Spinal cord (tissue), 10 donors: ENCODE results near the gene CENPL. TPM values are rescaled to one million over a fixed set of nuclear protein-coding genes. Genes with fewer than 3 reads are reported as not detected.
"Not testable (repeated sequence)": the region's sequence is repeated elsewhere in the genome, so short reads cannot be mapped to it uniquely, and the experiment has no call there.

ENCODE experiments used
- DNase-seq, 6 donors: peaks; one replicate each; pipeline versions ENCODE4 v3.0.0 to v3.0.0-alpha.2; 2013 to 2015; ENCODE audit warnings: low spot score in 6 of 6, low read depth in 4 of 6
- H3K27ac ChIP-seq: one replicate; pipeline ENCODE4 v1.5.1; 2013; ENCODE audit warnings: low read depth, low read length, control low read depth
- H3K27me3 ChIP-seq: one replicate; pipeline ENCODE4 v1.6.1; 2013; ENCODE audit warnings: low read length; ENCODE audit not compliant: control insufficient read depth, insufficient read depth
- H3K36me3 ChIP-seq: one replicate; pipeline ENCODE4 v1.6.1; 2013; ENCODE audit warnings: low read length; ENCODE audit not compliant: control insufficient read depth, insufficient read depth
- H3K4me1 ChIP-seq: one replicate; pipeline ENCODE4 v1.6.1; 2013; ENCODE audit warnings: low read length; ENCODE audit not compliant: control insufficient read depth, insufficient read depth
- H3K4me3 ChIP-seq: one replicate; pipeline ENCODE4 v1.5.1; 2013; ENCODE audit warnings: low read depth, low read length, control low read depth
- H3K9me3 ChIP-seq: one replicate; pipeline ENCODE4 v1.6.1; 2013; ENCODE audit warnings: low read length; ENCODE audit not compliant: control insufficient read depth, insufficient read depth
- WGBS: methylation state at CpG from one replicate; pipeline ENCODE4 v1.1.5; 2013; ENCODE audit warnings: missing lambda C conversion rate; ENCODE audit not compliant: insufficient coverage; 5-methylcytosine and 5-hydroxymethylcytosine counted together
- polyA plus RNA-seq, 2 donors: library from polyadenylated mRNA; unstranded; fragments of 120-200 nt; gene quantifications; one replicate each; pipeline ENCODE4 v1.2.1, GENCODE V29; 2013; ENCODE audit not compliant: insufficient read length in 2 of 2
- small RNA-seq: library from RNA; depleted of rRNA; stranded (forward); fragments of <200 nt; gene quantifications from one replicate; pipeline ENCODE3, GENCODE V24; 2014; ENCODE audit warnings: low replicate concordance
- total RNA-seq, 2 donors: library from RNA; depleted of rRNA in 1 of 2; stranded (reverse); fragments of 120-200 nt in 1 of 2; fragments of >200 nt in 1 of 2; gene quantifications; one replicate each; pipeline versions ENCODE4 v1.2.3 to v1.2.4, GENCODE V29; 2013 to 2014
- donor health status: healthy.

CENPL gene
- total and polyA plus RNA-seq, 4 donors, result 7.1 to 19.6 (median 11.2) TPM

GRCh38 chr1:173768827-173769226 lies 55.9 kb downstream of the CENPL start:
- Histone ChIP-seq H3K4me1 (no peaks in the 10 kb centered on the region), H3K27me3 (no peaks in the 10 kb centered on the region)
- no CpG with 5 or more reads among the region's 3 CpGs for WGBS

GRCh38 chr1:173768206-173768605 lies 56.5 kb downstream of the CENPL start:
- Histone ChIP-seq H3K27me3 (no peaks in the 10 kb centered on the region), H3K4me3 (no peak overlapping the region), H3K36me3 (peaks cover 6% of the 10 kb centered on the region), H3K4me1 (no peaks in the 10 kb centered on the region), H3K27ac (no peak overlapping the region), H3K9me3 (peaks cover 4% of the 10 kb centered on the region)
- no CpG with 5 or more reads among the region's 2 CpGs for WGBS
- no peak for DNase-seq

More at GRCh38 chr1:173768827-173769226, 55.9 kb downstream of the CENPL start:
- no peak overlapping the region for H3K27ac ChIP-seq
- no peak for DNase-seq
- H3K36me3 ChIP-seq, result peaks cover 6% of the 10 kb centered on the region
- H3K4me3 ChIP-seq, result no peak overlapping the region
- peaks cover 4% of the 10 kb centered on the region for H3K9me3 ChIP-seq

GRCh38 chr1:173764331-173764730 lies 60.4 kb downstream of the CENPL start:
- not testable (repeated sequence) for H3K4me1 ChIP-seq, H3K27ac ChIP-seq, H3K36me3 ChIP-seq, H3K9me3 ChIP-seq, H3K27me3 ChIP-seq, H3K4me3 ChIP-seq, DNase-seq
- 100% methylated on average over 3 of the region's 6 CpGs for WGBS

- Histone ChIP-seq H3K27ac (no peak overlapping the region), H3K36me3 (peaks cover 26% of the 10 kb centered on the region), H3K27me3 (no peaks in the 10 kb centered on the region), H3K4me1 (no peaks in the 10 kb centered on the region), H3K9me3 (peaks cover 2% of the 10 kb centered on the region), H3K4me3 (no peak overlapping the region)
- DNase-seq, result no peak
- 93% methylated on average over 3 of the region's 5 CpGs for WGBS
Observed at GRCh38 chr1:173758980-173759379, 65.7 kb downstream of the CENPL start.

- H3K4me1 ChIP-seq, result no peaks in the 10 kb centered on the region
- peaks cover 2% of the 10 kb centered on the region for H3K9me3 ChIP-seq
- H3K36me3 ChIP-seq, result peaks cover 26% of the 10 kb centered on the region
- no peak for DNase-seq
- no peak overlapping the region for H3K4me3 ChIP-seq
- 100% methylated on average over 3 of the region's 7 CpGs for WGBS
- no peaks in the 10 kb centered on the region for H3K27me3 ChIP-seq
- no peak overlapping the region for H3K27ac ChIP-seq
Observed at GRCh38 chr1:173758110-173758509, 66.6 kb downstream of the CENPL start.

GRCh38 chr1:173757666-173758065 lies 67.0 kb downstream of the CENPL start:
- H3K27me3 ChIP-seq, result no peaks in the 10 kb centered on the region
- H3K4me1 ChIP-seq, result no peaks in the 10 kb centered on the region
- DNase-seq, result no peak
- 100% methylated on average over 1 of the region's 4 CpGs for WGBS
- no peak overlapping the region for H3K27ac ChIP-seq
- H3K4me3 ChIP-seq, result no peak overlapping the region
- H3K9me3 ChIP-seq, result peaks cover 2% of the 10 kb centered on the region
- H3K36me3 ChIP-seq, result peaks cover 30% of the 10 kb centered on the region

- H3K27ac ChIP-seq, result no peak overlapping the region
- DNase-seq, result no peak
- H3K9me3 ChIP-seq, result no peaks in the 10 kb centered on the region
- H3K36me3 ChIP-seq, result peaks cover 28% of the 10 kb centered on the region
- H3K27me3 ChIP-seq, result no peaks in the 10 kb centered on the region
- H3K4me1 ChIP-seq, result no peaks in the 10 kb centered on the region
- H3K4me3 ChIP-seq, result no peak overlapping the region
Observed at GRCh38 chr1:173753830-173754229, 70.9 kb downstream of the CENPL start.

Small RNA genes lying within 50 kb of the gene (small RNA-seq; reads per million reads assigned to genes)
- gene RF00019, result not detected

Other genes starting within 250 kb of the CENPL start
- gene SLC9C2, start 221.8 kb downstream of the CENPL start, total RNA-seq, result 1 to 10 TPM in 1 of 2 donors, under 1 TPM in 1; 0.79 to 1.3 TPM
- gene SLC9C2, start 221.8 kb downstream of the CENPL start, polyA plus RNA-seq, result 1 to 10 TPM; 1.3 to 1.9 TPM
- gene TEX50, start 189.5 kb downstream of the CENPL start, total RNA-seq, result not detected
- gene TEX50, start 189.5 kb downstream of the CENPL start, polyA plus RNA-seq, result not detected
- 1 to 10 TPM; 8.8 to 9.7 TPM for gene ANKRD45, start 155.0 kb downstream of the CENPL start, total RNA-seq
- 10 to 100 TPM in 1 of 2 donors, 1 to 10 TPM in 1; 9.6 to 15.4 TPM for gene ANKRD45, start 155.0 kb downstream of the CENPL start, polyA plus RNA-seq
- 10 to 100 TPM; 27.5 to 35.0 TPM for gene KLHL20, start 109.9 kb downstream of the CENPL start, total RNA-seq
- gene KLHL20, start 109.9 kb downstream of the CENPL start, polyA plus RNA-seq, result 10 to 100 TPM; 22.3 to 28.0 TPM
- gene DARS2, start 210 bp downstream of the CENPL start, total RNA-seq, result 10 to 100 TPM; 17.1 to 18.5 TPM
- 10 to 100 TPM; 15.9 to 18.3 TPM for gene DARS2, start 210 bp downstream of the CENPL start, polyA plus RNA-seq
- gene GAS5, start 43.1 kb upstream of the CENPL start, total RNA-seq, result 100 to 1,000 TPM; 230 to 417 TPM
- 100 to 1,000 TPM; 295 to 304 TPM for gene GAS5, start 43.1 kb upstream of the CENPL start, polyA plus RNA-seq
- gene ZBTB37, start 43.5 kb upstream of the CENPL start, total RNA-seq, result 10 to 100 TPM; 26.3 to 27.9 TPM
- 1 to 10 TPM; 8.5 to 8.7 TPM for gene ZBTB37, start 43.5 kb upstream of the CENPL start, polyA plus RNA-seq
- gene SERPINC1, start 92.4 kb upstream of the CENPL start, total RNA-seq, result under 1 TPM; 0.55 to 0.99 TPM
- under 1 TPM in 1 of 2 donors, not detected in 1; 0.18 TPM for gene SERPINC1, start 92.4 kb upstream of the CENPL start, polyA plus RNA-seq
- 10 to 100 TPM; 33.2 to 35.6 TPM for gene RC3H1, start 197.5 kb upstream of the CENPL start, total RNA-seq
- gene RC3H1, start 197.5 kb upstream of the CENPL start, polyA plus RNA-seq, result 10 to 100 TPM; 10.8 to 13.7 TPM